Stimulated activated CD8-positive, alpha-beta memory T cell treated with anti-CD3 and anti-CD28 coated beads, Interleukin-7, amount 100 ng/mL, for 24 hours (primary cell): ENCODE measurements around the gene GRIN1.
A peak's percentile ranks its signal among the peaks of the same experiment; 100 is the strongest.

Experiments used
- DNase-seq: peaks from one replicate; pipeline ENCODE4 v3.0.0-alpha.2; 2020; ENCODE audit warnings: low read depth

Gene GRIN1

GRCh38 chr9:137178939-137179630 lies 40.1 kb downstream of the GRIN1 start:
- DNase-seq: no peak

GRCh38 chr9:137179761-137180160 lies 40.8 kb downstream of the GRIN1 start:
- no peak for DNase-seq

- DNase-seq: no peak
Measured at GRCh38 chr9:137180491-137180890, 41.5 kb downstream of the GRIN1 start.

- DNase-seq: no peak
Measured at GRCh38 chr9:137181680-137182079, 42.7 kb downstream of the GRIN1 start.

- no peak for DNase-seq
Measured at GRCh38 chr9:137182836-137183235, 43.9 kb downstream of the GRIN1 start.

GRCh38 chr9:137183980-137184595 lies 45.1 kb downstream of the GRIN1 start:
- no peak for DNase-seq

- DNase-seq: no peak
Measured at GRCh38 chr9:137184881-137185660, 46.1 kb downstream of the GRIN1 start.

- DNase-seq: no peak
Measured at GRCh38 chr9:137185921-137186320, 47.0 kb downstream of the GRIN1 start.

- no peak for DNase-seq
Measured at GRCh38 chr9:137186385-137186784, 47.4 kb downstream of the GRIN1 start.

GRCh38 chr9:137187386-137187785 lies 48.4 kb downstream of the GRIN1 start:
- no peak for DNase-seq

- DNase-seq: no peak
Measured at GRCh38 chr9:137188086-137188489, 49.1 kb downstream of the GRIN1 start.

GRCh38 chr9:137188490-137189296 lies 49.7 kb downstream of the GRIN1 start, which contains the start of the genes ANAPC2 and SSNA1:
Gene ANAPC2 (minus strand): TSS chr9:137188560. CDS start chr9:137188532, 28 bp downstream.
Gene SSNA1 (plus strand): TSS chr9:137188676. CDS start chr9:137188727, 51 bp downstream.
- DNase-seq: peak; percentile 88

- no peak for DNase-seq
Measured at GRCh38 chr9:137189297-137190295, 50.6 kb downstream of the GRIN1 start.

GRCh38 chr9:137190315-137190856 lies 51.4 kb downstream of the GRIN1 start:
- no peak for DNase-seq

- DNase-seq: no peak
Measured at GRCh38 chr9:137191245-137191644, 52.3 kb downstream of the GRIN1 start.

GRCh38 chr9:137191691-137192447 lies 52.9 kb downstream of the GRIN1 start:
- DNase-seq: no peak

GRCh38 chr9:137192448-137192780 lies 53.5 kb downstream of the GRIN1 start:
- DNase-seq: no peak

- no peak for DNase-seq
Measured at GRCh38 chr9:137192859-137193258, 53.9 kb downstream of the GRIN1 start.

- DNase-seq: no peak
Measured at GRCh38 chr9:137193771-137194170, 54.8 kb downstream of the GRIN1 start.

- DNase-seq: no peak
Measured at GRCh38 chr9:137194388-137194787, 55.4 kb downstream of the GRIN1 start.
